Measurements from ENCODE around the gene FREY1. TPM values are rescaled to one million over a fixed set of nuclear protein-coding genes. Genes with fewer than 3 reads are reported as not detected.

Gene FREY1
- total RNA-seq, 1 donor from 2014 or later, result not detected

- H3K27me3 ChIP-seq, result no peaks in the 10 kb centered on the region
- DNase-seq (ENCODE audit: extremely low spot score in 2 of 2), result no peak
- intact Hi-C loops (cut with DNase I), result no loop called here
Measured at GRCh38 chr11:45897556-45897955, 9.5 kb downstream of the FREY1 start.

GRCh38 chr11:45896422-45896984, 10.6 kb downstream of the FREY1 start:
- H3K9me3 ChIP-seq, result no peaks in the 10 kb centered on the region
- H3K4me3 ChIP-seq, result no peak overlapping the region
- H3K36me3 ChIP-seq, result no peaks in the 10 kb centered on the region
- no peaks in the 10 kb centered on the region for H3K27me3 ChIP-seq
- intact Hi-C loops (cut with DNase I), result no loop called here
- peaks cover 21% of the 10 kb centered on the region for H3K4me1 ChIP-seq
- no peak overlapping the region for H3K27ac ChIP-seq
- DNase-seq (ENCODE audit: extremely low spot score in 2 of 2), result no peak
- TF ChIP-seq POLR2AphosphoS5 (IDR thresholded peaks at IDR 0.05; ENCODE audit: insufficient read depth in 1 of 2, low read depth in 1 of 2), result no peak
- TF ChIP-seq POLR2A (IDR thresholded peaks at IDR 0.05), result no peak
- no peak for TF ChIP-seq CTCF (IDR thresholded peaks at IDR 0.05)

More at GRCh38 chr11:45897556-45897955, 9.5 kb downstream of the FREY1 start:
- TF ChIP-seq POLR2AphosphoS5 (IDR thresholded peaks at IDR 0.05; ENCODE audit: insufficient read depth in 1 of 2, low read depth in 1 of 2), result no peak
- TF ChIP-seq CTCF (IDR thresholded peaks at IDR 0.05), result no peak
- TF ChIP-seq POLR2A (IDR thresholded peaks at IDR 0.05), result no peak
- peaks cover 22% of the 10 kb centered on the region for H3K4me1 ChIP-seq
- no peaks in the 10 kb centered on the region for H3K9me3 ChIP-seq
- no peak overlapping the region for H3K27ac ChIP-seq
- no peak overlapping the region for H3K4me3 ChIP-seq
- H3K36me3 ChIP-seq, result peaks cover 0 to 5% of the 10 kb centered on the region in 2 donors

- no peak for TF ChIP-seq POLR2AphosphoS5 (IDR thresholded peaks at IDR 0.05; ENCODE audit: insufficient read depth in 1 of 2, low read depth in 1 of 2)
- H3K27me3 ChIP-seq, result no peaks in the 10 kb centered on the region
- H3K9me3 ChIP-seq, result no peaks in the 10 kb centered on the region
- no peak overlapping the region for H3K4me3 ChIP-seq
- peaks cover 13% of the 10 kb centered on the region for H3K4me1 ChIP-seq
- no peak overlapping the region for H3K27ac ChIP-seq
- no peak for DNase-seq (ENCODE audit: extremely low spot score in 2 of 2)
- no peaks in the 10 kb centered on the region for H3K36me3 ChIP-seq
- intact Hi-C loops (cut with DNase I), result no loop called here
Measured at GRCh38 chr11:45895553-45896259, 11.4 kb downstream of the FREY1 start.

GRCh38 chr11:45894555-45895247, 12.4 kb downstream of the FREY1 start:
- TF ChIP-seq POLR2A (IDR thresholded peaks at IDR 0.05), result no peak
- TF ChIP-seq POLR2AphosphoS5 (IDR thresholded peaks at IDR 0.05; ENCODE audit: insufficient read depth in 1 of 2, low read depth in 1 of 2), result no peak
- TF ChIP-seq CTCF (IDR thresholded peaks at IDR 0.05), result no peak
- no peak for DNase-seq (ENCODE audit: extremely low spot score in 2 of 2)
- intact Hi-C loops (cut with DNase I), result no loop called here
- H3K27ac ChIP-seq, result no peak overlapping the region
- no peak overlapping the region for H3K4me3 ChIP-seq
- no peaks in the 10 kb centered on the region for H3K36me3 ChIP-seq
- no peaks in the 10 kb centered on the region for H3K27me3 ChIP-seq
- H3K9me3 ChIP-seq, result no peaks in the 10 kb centered on the region
- H3K4me1 ChIP-seq, result peaks cover 9% of the 10 kb centered on the region

GRCh38 chr11:45892856-45893255, 14.2 kb downstream of the FREY1 start:
- H3K4me3 ChIP-seq, result no peak overlapping the region
- H3K4me1 ChIP-seq, result no peaks in the 10 kb centered on the region
- no peaks in the 10 kb centered on the region for H3K9me3 ChIP-seq
- DNase-seq (ENCODE audit: extremely low spot score in 2 of 2), result no peak
- intact Hi-C loops (cut with DNase I), result no loop called here
- no peaks in the 10 kb centered on the region for H3K36me3 ChIP-seq
- H3K27me3 ChIP-seq, result no peaks in the 10 kb centered on the region
- no peak for TF ChIP-seq POLR2A (IDR thresholded peaks at IDR 0.05)
- TF ChIP-seq CTCF (IDR thresholded peaks at IDR 0.05), result no peak
- TF ChIP-seq POLR2AphosphoS5 (IDR thresholded peaks at IDR 0.05; ENCODE audit: insufficient read depth in 1 of 2, low read depth in 1 of 2), result no peak
- no peak overlapping the region for H3K27ac ChIP-seq
